NCI-H2227 (cell line): ENCODE data around the gene ZNF664.

Experiments used
- DNase-seq: peaks from one replicate; lab custom pipeline; 2025; ENCODE audit not compliant: unreplicated experiment; lab: John Stamatoyannopoulos, UW

ZNF664 gene

DNA sequence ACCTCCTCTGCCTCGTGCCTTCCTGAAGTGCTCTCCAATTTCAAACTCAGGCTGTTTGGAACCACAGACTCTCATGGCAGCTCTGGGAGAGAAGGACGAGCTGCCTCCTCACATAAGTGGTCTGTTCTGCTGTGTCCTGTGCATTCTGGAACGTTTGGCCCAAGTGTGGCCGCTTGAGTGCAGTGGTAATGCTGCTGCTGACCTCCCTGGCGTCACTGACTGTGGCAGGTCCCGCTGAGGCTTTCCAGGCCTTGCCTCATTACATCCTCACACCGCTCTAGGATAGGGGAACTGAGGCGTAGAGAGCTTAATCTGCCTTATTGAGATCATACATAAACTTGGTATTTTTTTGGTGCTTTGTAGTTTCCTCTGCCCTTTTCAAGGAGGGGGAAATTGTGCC lies 14.6 kb upstream of the ZNF664 start:
- no peak for DNase-seq

DNA sequence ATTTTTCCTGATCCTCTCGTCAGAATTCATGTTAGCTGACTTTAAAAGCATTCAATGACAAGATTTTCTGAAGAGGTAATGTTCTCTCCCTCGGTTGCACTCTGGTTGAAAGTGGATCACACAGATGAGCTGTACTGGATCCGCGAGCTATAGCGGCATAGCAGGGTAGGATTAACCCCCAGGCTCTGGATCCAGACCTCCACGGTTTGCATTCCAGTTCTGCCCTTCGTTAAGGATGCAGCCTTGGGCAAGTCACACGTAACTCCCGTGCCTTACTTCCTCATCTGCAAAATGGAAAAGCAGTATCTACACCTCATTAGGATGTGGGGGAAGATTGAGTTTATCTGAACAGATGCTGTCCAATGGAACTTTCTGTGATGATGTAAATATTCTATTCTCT lies 14.1 kb upstream of the ZNF664 start:
- no peak for DNase-seq

DNA sequence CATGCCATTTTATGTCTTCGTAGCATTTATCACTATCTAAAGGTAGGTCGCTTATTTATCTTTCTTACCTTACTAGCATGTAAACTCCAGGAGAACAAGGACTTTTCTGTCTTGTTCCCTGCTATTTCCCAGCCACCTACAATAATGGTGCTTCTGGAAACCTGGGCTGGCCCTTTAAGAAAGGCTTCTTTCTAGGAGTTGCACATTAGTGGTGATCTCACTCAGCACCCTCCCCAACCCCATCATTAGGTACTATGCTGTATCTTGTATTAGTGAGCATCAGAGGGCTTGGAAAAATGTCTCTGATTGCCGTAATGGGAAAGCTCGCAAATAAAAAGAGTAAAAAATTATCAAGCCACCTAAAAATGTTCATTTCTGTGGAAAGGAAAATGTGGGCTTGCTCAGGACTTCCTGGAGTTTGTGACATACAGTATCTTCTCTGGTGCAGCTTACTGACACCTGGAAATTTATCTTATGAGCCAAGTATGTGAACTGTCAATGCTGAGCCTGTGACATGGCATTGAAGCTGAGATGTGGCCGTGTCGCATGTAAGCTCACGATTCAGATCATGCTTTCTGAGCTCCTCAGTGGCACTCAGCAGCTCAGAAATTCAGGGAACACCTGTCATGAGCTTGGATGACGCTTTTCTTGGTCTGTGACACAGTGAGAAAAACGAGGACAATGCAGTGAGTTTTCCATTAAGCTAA lies 12.8 kb upstream of the ZNF664 start:
- DNase-seq, result peak; percentile 47

DNA sequence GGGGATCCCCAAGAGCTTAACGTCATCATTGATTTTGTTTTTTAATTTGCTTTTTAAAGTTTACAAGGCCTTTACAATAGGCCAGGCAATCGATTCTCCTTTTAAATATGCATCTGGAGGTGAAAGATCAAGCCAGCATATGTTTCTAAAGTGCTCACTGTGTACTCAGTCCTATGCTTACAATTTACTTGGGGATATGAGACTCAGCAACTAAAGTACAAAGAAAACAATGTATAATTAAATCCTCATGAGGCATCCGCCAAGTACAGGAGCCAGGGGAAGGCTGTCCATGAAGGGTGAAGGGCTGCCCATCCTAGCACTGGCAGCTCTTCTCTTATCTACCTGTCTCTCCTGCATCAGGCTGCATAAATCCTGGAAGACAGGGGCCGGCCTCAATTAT lies 12.2 kb upstream of the ZNF664 start:
- DNase-seq, result no peak

DNA sequence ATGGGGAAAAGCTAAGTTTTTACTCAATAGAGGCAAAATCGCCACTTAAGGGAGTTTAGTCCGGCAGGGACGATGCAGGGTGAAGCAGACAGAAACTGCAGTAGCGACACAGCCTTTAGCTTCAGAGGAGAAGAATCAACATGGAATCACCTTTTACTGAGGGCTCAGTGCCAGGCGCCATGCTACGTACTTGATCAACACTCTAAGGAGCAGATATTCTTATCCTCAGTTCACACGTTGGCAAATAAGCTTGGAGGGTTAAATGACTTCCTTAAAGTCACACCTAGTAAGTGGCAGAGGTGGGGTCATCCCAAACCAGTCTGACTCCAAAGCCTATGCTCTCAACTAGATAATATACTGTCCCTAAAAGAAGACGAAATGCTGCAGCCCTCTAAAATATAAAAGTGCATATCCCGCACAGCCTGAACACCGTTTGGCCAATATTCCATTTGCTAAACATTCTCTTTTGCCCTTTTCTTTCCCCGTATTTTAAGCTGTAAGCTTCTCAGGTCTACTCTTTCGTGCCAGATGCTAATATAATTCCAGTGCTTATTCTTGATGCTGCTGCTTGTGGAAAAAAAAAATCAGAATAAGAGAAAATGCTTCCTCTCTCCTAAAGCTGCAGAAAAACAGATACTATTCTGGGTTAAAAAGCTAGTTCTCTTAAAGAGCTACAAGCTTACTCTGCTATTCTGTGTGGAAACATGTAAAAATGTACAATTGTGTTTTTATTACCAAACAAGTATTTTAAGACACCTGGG lies 11.2 kb upstream of the ZNF664 start:
- DNase-seq, result no peak

DNA sequence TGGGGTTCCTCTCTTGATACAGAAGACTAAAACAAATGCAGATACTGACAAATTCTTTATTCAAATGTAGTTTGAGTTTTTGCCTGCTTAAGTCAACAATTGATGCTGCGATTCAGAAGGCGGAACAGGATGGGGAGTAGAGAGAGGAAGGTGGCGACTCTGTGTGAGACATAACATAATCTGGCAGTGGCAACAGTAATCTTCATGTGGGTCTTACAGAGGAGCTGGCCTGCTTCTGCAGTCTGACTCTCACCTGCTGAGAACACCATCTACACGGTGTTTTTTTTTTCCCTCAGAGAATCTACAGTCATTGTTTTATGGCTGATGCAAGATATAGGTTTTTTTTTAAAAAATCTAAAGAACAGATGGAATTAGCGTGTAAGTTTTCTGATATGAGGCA lies 10.5 kb upstream of the ZNF664 start:
- DNase-seq, result no peak

DNA sequence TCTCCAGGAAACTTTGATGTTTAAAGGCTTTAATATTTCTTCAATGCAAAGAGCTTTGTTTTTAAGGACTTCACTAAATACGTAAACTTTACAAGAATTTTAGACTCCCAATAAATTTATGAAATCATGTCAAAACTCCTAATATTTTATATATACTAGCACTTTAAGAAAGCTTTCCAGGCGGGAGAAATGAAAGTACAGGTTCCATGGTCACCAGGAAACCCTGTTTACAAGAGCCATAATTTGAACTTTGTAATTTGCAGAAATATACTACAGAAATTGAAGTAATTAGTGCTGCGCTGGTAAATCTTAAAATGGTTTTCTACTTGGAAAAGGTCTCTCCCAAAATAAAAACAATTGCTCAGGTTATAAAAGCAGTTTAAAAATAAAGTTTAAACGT lies 9.2 kb upstream of the ZNF664 start:
- no peak for DNase-seq

DNA sequence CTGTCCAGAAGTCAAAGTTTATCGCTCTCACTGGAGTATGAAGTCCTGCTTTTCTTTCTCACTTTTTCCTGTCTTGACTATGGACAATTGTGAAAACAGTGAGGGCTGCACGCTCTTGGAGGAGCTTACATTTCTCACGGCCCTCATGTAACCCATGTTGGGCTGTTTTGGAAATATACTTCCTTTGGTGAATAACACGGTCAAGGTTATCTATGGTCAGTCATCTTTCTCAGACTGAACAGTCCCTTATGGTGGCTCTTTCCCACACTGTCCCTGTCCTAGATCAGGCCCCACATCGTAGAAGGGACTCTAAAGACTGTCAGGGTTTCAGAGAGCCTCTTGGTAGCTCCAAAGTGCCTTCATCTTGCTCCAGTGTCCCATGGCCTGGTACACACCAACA lies 7.6 kb upstream of the ZNF664 start:
- no peak for DNase-seq

DNA sequence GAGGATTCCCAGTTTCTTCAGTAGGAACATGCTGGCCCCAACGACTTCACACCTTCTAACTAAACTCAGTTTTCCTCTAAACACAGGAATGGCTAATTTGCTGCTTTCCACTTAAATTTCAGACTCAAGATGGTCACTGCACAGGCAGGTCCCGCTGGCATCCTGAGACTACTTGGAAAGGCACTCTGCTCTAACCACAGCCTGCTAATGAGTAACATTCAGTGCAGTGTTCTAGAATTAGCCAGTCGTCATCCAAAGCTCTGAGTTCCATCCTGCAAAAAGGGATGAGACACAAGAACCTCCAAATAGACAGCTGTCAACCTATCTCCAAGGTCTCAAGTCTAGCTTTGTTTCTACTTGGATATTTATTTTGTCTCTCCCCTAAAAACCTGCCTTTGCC lies 6.4 kb upstream of the ZNF664 start:
- DNase-seq, result no peak

DNA sequence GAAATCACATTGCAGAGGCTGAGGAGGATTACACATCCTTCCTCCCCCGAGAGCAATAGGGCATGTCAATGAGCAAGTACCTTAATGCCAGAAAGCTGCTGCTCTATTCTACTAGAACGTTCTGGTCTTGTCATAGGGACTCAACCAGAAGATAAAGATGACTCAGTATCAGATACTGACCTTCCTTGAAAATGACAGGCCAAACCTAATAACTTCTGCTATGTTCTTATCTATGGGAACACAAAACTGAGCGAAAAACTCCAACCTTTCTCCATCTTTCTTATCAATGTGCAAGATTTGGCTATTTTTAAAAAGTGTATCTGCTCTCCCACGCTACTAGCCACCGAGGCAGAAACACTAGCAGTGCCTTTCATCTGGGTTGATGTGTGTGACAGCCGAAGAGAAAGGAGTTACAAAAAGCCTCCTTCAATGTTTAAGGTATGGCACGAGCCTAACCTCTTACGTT lies 5.9 kb upstream of the ZNF664 start:
- DNase-seq, result no peak

DNA sequence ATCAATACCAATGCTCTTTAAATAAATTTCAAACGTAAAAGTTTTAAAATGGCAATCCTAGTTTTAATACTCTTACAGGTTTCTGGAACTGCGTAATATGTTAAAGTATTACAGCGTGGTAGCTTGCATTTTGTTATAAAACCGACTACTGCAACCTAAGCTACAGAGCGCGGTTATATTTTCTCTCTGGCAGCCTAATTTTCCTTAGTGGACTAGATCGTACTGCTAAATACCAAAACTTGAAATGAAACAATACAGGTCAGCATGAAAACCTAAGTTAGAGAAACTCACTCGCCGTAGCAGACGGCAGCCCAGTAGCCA lies 1.6 kb upstream of the ZNF664 start:
- no peak for DNase-seq

DNA sequence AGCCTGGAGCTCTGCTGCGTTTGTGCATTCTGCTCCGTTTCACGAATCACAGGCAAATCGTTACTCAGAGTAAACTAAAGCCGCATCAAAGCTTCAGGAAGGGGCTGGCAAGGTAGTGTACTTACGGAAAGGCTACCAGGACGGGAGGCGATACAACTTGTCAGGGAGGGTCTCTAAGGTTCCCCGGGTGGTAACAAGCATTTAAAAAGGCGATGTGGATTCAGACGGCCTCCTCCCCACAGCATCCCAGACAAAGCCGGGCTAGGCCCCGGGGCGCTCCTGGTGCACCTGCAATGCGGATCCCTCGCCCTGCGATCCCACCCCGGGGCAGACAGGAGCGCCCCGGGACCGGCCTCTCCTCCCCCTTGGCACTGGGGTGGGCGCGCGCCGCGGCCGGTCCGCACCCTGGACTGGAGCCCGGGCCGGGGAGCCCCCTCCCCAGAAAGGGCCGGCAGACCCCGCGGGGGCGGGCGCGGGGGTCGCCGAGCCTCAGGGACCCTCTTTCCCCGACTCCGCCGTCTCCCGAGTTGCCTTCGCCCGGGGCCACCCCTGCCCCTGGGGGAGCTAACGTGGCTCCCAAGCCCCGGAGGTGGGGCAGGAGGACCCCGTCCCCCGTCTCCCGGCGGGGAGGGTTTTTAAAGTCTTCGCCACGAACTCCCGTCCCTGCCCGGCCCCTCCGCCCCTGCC lies 1.1 kb upstream of the ZNF664 start:
- peak; percentile 65 for DNase-seq

DNA sequence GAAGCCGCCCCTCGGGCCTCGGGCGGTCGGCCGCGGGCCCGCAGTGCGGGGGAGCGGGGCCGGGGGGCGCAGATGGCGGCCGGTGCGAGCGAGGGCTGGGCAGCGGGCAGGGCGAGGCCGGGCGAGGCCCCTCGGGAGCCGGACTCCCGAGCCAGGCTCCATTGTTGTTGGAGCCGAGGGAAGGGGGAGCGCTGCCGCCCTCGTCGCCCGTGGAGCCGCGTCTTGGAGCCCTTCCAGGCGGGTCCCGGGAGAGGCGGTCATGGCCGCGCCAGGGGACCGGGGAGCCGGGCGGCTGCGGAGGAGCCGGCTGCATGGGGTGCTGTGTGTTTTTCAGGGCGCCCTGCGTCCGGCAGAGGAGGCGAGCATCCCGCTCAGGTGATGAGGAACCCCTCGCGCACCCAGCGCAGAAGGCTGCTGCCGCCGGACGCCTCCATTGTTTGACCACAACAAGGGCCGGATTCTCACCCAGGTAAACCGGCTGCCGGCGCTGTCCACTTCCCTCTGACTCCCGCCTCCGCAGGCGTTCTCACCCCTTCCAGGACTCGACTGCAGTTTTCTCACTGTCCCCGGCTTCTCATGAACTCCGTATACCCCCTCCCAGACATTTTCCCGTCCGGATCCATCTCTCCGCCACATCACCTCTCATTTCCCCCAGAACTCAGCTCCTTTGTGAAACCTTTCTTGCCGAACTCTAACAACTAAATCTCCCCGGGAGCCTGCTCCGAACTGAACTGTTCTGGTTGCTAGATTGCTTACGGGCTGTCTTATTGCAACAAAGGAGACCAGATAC lies 732 bp downstream of the ZNF664 start:
- peak; percentile 67 for DNase-seq

DNA sequence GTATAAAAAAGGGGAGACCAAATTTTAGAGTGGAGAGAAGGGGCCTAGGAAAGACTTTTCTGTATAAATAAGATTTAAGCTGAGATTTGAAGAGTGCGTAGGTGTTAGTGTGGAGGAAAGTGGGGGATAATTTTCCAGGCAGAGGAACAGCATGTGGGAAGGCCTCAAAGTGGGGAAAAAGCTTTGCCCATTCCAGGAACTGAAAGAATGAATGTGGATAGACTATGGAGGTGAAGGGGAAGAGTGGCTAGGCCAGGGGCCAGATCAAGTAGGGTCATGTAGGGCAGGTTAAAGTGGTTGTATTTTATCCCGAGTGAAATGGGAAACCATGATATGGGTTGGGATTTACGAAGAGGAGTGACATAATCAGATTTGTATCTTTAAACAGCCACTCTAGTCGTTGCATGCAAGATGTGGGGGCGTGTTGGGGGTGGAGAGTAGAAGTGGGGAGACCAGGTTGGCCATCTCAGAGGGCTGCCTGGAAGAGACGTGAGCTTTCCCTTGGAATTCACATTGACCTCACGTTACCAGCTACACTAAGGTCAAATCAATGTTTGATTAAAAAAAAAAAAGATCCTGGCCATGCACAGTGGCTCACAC lies 3.3 kb downstream of the ZNF664 start:
- DNase-seq, result no peak

DNA sequence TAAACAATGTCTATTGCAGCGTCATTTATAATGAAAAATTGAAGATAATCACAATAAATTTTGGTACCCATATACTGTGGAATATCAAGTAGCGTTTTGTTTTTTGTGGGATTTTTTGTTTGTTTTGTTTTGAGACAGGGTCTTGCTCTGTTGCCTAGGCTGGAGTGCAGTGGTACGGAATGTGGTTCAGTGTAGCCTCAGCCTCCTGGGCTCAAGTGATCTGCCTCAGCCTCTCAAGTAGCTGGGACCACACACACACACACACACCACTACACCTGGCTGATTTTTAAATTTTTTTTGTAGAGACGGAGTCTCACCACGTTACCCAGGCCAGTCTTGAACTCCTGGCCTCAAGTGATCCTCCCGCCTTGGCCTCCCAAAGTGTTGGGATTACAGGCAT lies 6.6 kb downstream of the ZNF664 start:
- DNase-seq, result no peak

DNA sequence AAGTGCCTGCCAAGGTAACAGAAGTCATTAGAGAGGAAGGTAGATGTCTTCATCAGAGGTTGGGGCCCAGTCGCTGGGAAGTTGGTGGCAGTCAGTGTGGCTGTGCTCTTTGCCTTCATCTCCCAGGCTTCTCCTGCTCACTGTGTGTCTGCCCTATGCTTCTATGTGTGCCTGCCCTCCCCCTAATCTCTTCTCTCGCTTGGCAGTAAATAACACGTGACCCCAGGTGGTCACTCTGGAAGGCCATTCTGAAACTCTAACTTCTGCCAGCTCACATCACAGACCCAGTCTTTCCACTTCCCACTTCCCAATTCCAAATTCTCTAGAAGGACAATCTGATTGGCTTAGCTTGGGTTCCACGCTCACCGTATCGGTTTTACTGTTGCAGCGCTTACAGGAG lies 9.3 kb downstream of the ZNF664 start:
- DNase-seq, result no peak

DNA sequence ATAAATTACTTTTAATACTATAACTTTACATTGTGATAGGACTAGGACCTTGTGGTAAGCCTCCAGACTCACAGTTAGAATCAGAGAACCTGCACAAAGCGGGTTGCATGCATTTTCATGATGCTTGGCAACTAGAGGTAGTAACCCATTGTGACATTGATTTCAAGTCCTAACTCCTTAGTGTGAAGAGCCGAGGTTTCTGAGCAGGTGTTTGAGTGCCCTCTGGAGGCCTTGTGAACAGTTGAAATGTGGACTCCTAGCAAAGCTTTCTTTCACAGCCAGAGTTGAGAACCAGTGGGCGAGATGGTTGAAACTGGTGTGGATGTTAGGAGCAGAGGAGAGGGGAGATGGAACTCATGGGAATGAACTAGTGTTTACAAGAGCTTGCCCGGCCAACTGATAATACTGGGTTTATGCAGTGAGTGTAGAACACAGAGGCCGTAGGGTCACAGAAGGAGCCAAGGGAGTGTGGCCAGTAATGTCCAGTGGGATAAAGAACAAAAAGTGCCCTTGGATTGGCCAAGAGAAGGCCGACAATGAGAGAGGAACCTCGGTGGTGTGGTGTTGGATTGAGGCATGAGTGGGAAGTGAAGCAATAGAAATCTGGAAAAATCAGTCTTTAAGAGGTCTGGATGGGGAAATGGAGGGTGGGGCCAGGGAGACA lies 10.9 kb downstream of the ZNF664 start:
- DNase-seq, result peak; percentile 71

DNA sequence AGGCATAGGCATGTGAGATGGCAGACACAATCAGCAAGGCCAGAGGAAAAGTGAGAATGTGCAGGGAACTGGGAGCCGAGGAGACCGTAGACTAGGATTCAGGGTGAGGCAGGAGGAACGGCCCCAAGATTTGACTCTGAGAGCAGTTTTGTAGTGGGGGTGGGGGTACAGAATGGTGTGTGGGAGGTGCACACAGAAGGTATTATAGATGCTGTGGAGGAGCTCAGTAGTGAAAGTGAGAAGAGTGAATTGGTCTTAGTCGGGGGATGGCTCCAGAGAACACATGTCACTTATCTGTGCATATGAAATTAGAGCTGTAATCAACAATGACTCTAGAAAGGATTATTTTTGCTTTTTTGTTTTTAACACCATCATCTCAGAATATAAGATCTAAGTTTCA lies 11.9 kb downstream of the ZNF664 start:
- DNase-seq, result no peak

DNA sequence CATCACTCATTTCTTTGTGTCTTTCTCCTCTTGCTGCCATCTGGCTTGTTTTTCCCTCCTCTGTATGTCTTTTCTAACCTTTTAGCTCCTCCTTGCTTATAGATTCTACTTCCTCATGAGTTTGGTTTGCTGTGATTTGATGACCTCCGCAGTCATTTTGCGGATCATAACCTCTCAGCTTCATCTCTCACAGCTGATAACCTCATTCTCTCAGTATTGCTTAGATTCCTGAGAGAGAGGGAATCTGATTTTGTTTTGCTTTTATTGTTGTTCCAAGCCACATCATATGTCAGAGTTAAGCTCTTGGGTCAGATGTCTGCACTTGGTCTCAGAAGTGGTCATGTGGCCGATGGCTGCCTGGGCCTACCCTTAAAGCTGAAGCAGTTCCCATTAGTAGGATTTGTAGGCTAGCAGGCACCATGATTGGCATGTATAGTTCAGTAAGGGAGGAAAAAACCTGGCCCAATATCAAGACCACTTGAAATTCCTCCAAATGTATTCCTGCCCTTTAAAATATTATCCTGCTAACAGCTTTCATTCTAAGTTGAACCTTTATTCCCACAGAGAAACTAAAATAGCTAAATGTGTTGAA lies 13.5 kb downstream of the ZNF664 start:
- no peak for DNase-seq

DNA sequence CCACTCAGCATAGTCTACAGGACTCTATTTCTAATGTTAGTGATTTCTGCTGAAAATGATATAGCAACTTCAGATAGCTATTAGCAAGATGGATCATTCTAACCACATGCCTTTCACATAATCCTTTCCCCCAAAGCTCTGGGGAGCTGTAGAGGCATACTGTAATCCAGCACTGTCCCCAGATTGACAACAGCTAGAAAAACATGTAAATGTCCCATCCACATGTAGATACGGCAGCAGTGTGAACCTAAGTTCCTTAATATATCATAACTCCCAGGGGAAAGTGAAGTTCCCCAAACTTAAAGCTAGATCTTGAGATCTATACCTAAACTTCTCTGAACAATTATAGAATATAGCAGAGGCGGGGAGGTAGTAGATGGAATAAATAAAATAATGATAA lies 14.0 kb downstream of the ZNF664 start:
- no peak for DNase-seq
